Epithelial cell of proximal tubule (primary cell): Measurements from ENCODE around the gene FHIT. TPM values are rescaled to one million over a fixed set of nuclear protein-coding genes. Genes with fewer than 3 reads are reported as not detected.

ENCODE experiments used
- DNase-seq: peaks from one replicate; pipeline ENCODE4 v3.0.0-alpha.2; 2011; ENCODE audit warnings: low read depth
- H3K4me3 ChIP-seq: 2 replicates; pipeline ENCODE4 v1.5.1; 2011; ENCODE audit warnings: low read depth, mild to moderate bottlenecking, low read length
- total RNA-seq: library from RNA; depleted of rRNA; stranded (reverse); fragments of >200 nt; gene quantifications from 2 replicates; pipeline ENCODE4 v1.2.3, GENCODE V29; 2015
- TF ChIP-seq, protein P1 (sequence below): conservative IDR thresholded peaks from 2 replicates; pipeline ENCODE4 v1.5.1; 2012; ENCODE audit warnings: low read depth, mild to moderate bottlenecking, low read length

FHIT gene
- total RNA-seq, 1 donor from 2014 or later: 3.7 TPM

DNA sequence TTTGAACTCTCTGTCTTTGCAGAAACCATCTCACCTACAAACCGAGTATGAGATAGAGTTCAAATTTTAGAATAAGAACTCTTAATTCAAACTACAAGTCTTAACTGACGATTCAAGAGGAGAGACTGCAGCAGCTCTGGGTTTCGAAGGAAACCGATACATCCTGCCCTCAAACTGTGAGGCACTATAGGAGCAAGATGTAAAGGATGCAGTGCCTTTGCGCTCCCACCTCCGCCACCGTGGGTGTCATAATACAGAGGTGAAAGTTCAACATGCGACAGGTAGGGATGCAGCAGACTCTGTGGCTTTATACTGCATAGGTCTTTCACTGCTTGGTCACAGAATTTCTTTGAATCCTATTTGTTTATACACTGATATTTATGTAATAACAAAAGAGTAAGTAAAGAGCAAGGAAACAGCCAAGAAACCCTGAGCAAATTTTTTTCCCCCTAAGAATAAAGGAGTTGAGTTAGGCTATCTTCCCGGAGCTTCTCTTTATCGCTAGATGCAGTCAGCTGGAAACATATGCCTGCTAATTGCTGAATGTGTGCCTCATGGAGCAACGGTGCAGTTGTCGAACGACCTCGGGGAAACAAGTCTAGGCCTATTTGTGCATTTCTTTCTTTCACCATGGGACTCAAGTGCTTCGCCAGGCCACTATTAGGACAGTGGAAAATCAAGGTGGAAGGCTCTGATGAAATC is 1103.9 kb downstream of the FHIT start:
- TF ChIP-seq, protein P1, sequence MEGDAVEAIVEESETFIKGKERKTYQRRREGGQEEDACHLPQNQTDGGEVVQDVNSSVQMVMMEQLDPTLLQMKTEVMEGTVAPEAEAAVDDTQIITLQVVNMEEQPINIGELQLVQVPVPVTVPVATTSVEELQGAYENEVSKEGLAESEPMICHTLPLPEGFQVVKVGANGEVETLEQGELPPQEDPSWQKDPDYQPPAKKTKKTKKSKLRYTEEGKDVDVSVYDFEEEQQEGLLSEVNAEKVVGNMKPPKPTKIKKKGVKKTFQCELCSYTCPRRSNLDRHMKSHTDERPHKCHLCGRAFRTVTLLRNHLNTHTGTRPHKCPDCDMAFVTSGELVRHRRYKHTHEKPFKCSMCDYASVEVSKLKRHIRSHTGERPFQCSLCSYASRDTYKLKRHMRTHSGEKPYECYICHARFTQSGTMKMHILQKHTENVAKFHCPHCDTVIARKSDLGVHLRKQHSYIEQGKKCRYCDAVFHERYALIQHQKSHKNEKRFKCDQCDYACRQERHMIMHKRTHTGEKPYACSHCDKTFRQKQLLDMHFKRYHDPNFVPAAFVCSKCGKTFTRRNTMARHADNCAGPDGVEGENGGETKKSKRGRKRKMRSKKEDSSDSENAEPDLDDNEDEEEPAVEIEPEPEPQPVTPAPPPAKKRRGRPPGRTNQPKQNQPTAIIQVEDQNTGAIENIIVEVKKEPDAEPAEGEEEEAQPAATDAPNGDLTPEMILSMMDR: no peak
- H3K4me3 ChIP-seq: no peak overlapping the region
- no peak for DNase-seq

DNA sequence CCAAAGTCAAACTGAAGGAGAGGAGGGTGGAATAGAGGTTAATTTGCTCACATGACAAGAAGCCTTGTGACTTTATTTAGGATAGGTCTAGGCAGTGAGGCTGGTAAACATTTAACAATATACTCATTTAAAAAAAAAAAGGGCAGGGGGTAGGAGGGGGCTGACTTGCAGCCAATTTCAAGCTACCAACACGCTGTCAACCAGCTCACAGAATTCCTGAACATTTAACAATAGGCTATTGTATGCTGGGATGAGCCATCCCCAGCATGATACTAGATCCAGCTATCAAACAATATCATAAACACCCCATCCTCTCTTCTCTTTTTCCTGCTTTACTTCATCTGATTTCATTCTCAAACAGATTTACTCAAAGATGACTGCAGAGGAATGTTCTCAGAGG is 1105.1 kb downstream of the FHIT start:
- TF ChIP-seq, protein P1: no peak
- H3K4me3 ChIP-seq: no peak overlapping the region
- no peak for DNase-seq

DNA sequence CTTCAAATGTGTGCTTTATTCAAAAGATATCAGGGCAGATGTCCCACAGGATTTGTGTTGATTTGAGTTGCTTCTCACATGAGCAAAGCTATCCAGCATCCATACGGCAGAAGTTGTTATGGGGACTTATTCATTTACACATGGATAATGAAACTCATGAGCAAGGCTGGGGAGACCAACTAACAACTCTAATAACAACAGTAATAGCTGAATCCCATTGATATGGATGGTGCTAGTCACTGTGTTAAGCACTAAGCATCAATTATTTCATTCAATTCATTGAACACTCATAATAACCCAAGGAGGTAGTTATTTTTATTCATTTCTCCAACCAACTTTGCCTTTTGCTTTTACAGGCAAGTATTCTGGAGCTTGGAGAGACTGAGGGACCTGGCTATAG is 1107.2 kb downstream of the FHIT start:
- H3K4me3 ChIP-seq: no peak overlapping the region
- no peak for DNase-seq
- TF ChIP-seq, protein P1: no peak

DNA sequence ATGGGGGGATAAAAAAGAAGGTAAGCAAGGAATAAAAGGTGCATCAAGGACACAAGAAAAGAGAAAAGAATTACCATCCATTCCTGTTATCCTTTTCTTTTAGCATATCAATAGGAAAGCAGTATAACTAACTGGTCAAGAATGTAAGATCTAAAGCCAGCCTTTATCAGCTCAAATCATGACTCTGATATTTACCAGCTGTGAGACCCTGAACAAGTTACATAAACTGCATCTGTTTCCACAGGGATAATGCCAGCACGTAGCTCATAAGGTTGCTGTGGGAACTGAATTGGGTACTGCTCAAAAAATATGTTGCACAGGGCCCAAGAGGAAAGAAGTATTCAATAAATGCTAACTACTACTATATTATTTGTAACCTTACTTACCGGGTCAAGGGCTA is 1109.2 kb downstream of the FHIT start:
- no peak overlapping the region for H3K4me3 ChIP-seq
- DNase-seq: no peak
- TF ChIP-seq, protein P1: no peak

DNA sequence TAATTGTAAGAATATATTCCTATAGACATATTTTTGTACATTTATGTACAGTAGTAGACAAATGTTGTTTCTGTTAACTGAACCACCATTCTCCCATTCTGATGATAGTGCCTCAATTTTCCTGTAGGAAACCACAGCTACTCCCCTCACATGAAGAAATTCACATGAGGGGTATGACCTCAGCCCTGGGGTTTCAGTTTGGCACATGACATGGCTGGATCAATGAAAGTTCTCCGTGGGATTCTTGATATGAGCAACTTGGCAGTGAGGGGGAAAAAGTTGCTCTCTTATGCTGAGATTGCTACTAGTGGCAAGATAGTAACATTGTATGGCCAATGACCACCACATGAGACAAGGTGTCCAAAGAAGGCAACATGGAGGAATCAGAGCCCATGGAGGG is 1111.1 kb downstream of the FHIT start:
- TF ChIP-seq, protein P1: no peak
- no peak for DNase-seq
- no peak overlapping the region for H3K4me3 ChIP-seq

DNA sequence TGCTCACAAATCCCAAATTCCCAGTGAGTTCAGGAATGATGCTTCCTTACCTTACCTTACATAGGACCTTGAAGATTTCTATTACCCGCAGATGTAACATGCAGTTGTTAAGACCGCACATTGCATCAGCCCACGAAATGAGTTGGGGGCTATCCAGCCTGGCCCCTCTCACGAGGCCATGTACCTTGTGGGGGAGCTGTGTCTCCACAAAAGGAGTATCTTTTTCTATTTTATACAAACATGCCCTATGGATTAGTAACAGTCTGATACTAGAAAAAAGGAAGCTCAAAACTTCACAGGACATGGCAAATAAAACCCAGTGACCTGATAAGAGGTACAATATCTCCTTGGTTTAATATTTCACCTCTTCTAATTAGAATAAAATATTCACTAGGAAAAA is 1114.7 kb downstream of the FHIT start:
- no peak for DNase-seq
- TF ChIP-seq, protein P1: no peak
- H3K4me3 ChIP-seq: no peak overlapping the region

DNA sequence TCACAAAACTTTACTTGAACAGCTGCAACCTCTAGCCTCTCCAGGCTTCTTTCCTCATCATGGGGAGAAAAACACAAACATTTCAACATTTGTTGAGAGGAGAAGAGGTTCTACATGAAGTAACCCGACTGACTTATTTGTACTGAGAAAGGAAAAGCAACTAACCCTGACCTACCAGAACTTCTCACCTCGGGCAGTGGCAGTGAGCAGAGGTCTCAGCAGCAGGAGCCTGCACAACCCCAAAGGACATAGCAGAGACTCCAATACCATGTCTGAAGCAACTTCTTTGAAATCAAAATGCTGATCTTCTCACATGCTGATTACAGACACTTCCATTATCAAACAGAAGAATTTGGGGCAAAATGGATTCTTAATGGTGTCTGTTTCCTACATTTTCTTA is 1115.8 kb downstream of the FHIT start:
- TF ChIP-seq, protein P1: no peak
- no peak for DNase-seq

More for the DNA sequence above, 1115.8 kb downstream of the FHIT start:
- H3K4me3 ChIP-seq: no peak overlapping the region
